Hepatocyte (in vitro differentiated cells): ENCODE results near the gene ZNF41.

Source experiments
- CTCF ChIP-seq: fragments of 200-600 bp; sonication (generic); IDR thresholded peaks from 2 replicates; pipeline ENCODE4 v1.5.1; 2016; ENCODE audit warnings: antibody characterized with exemption, mild to moderate bottlenecking; ENCODE audit not compliant: poor library complexity
- EZH2 ChIP-seq: fragments of 200-600 bp; sonication (generic); IDR thresholded peaks from 2 replicates; pipeline ENCODE4 v1.6.1; 2016; ENCODE audit warnings: antibody characterized with exemption, mild to moderate bottlenecking, borderline replicate concordance
- EZH2phosphoT487 ChIP-seq: fragments of 200-600 bp; sonication (generic); IDR thresholded peaks from one replicate; pipeline ENCODE4 v1.6.1; 2018; ENCODE audit warnings: antibody characterized with exemption, mild to moderate bottlenecking, low read depth, moderate library complexity; ENCODE audit not compliant: unreplicated experiment, severe bottlenecking

GRCh38 chrX:47482512-47483305 lies at the start of gene ZNF41:
- no peak for TF ChIP-seq CTCF
- TF ChIP-seq EZH2, result no peak
- no peak for TF ChIP-seq EZH2phosphoT487
